OCI-LY7 (cell line): ENCODE data around the gene NCAPH2. TPM values are rescaled to one million over a fixed set of nuclear protein-coding genes. Genes with fewer than 3 reads are reported as not detected.

Source experiments
- BruUV-seq: library from RNA; stranded (reverse); fragments of 400-500 nt; replicated peaks from 2 replicates; lab custom pipeline; 2021; lab: Mats Ljungman, UMichigan
- CTCF ChIA-PET: fragments of 300-600 bp; sonication (Branson Sonifier 250); formaldehyde crosslinking; loops from one replicate; lab custom pipeline; 2022; ENCODE audit warnings: antibody characterized with exemption; ENCODE audit not compliant: unreplicated experiment; lab: Charles Lee
- POLR2A ChIA-PET: fragments of 300-600 bp; sonication (Branson Sonifier 250); formaldehyde crosslinking; loops from one replicate; lab custom pipeline; 2022; ENCODE audit warnings: antibody characterized with exemption; lab: Charles Lee
- DNase-seq: peaks from one replicate; pipeline ENCODE4 v3.0.0-alpha.2; 2015; ENCODE audit warnings: low spot score
- H2AFZ ChIP-seq: fragments of 200-600 bp; sonication (generic), shearing (Covaris generic); 2 replicates; pipeline ENCODE4 v1.6.1; 2014; ENCODE audit warnings: mild to moderate bottlenecking, antibody characterized with exemption, low read length, moderate library complexity
- H3K27ac ChIP-seq: fragments of 200-600 bp; sonication (generic); 2 replicates; pipeline ENCODE4 v1.5.1; 2014; ENCODE audit warnings: mixed run types, low read depth, mild to moderate bottlenecking, moderate library complexity, low read length, inconsistent platforms; ENCODE audit not compliant: poor library complexity, severe bottlenecking
- H3K36me3 ChIP-seq: fragments of 200-600 bp; sonication (generic); 2 replicates; pipeline ENCODE4 v1.6.1; 2014; ENCODE audit warnings: mild to moderate bottlenecking, antibody characterized with exemption, low read length, moderate library complexity, mixed read lengths; ENCODE audit not compliant: insufficient read depth
- H3K4me1 ChIP-seq: fragments of 200-600 bp; sonication (generic); 2 replicates; pipeline ENCODE4 v1.5.1; 2014; ENCODE audit warnings: mild to moderate bottlenecking, low read length; ENCODE audit not compliant: insufficient read depth, poor library complexity, severe bottlenecking
- H3K4me2 ChIP-seq: fragments of 200-600 bp; sonication (generic); 2 replicates; pipeline ENCODE4 v1.6.1; 2014; ENCODE audit warnings: mild to moderate bottlenecking, low read length
- H3K4me3 ChIP-seq: fragments of 200-600 bp; sonication (generic); 2 replicates; pipeline ENCODE4 v1.5.1; 2014; ENCODE audit warnings: mild to moderate bottlenecking, low read depth, low read length; ENCODE audit not compliant: poor library complexity, severe bottlenecking
- H3K79me2 ChIP-seq: fragments of 200-600 bp; sonication (generic); 2 replicates; pipeline ENCODE4 v1.6.1; 2016; ENCODE audit warnings: low read depth, mild to moderate bottlenecking, low read length, moderate library complexity, mixed read lengths; ENCODE audit not compliant: insufficient read depth
- H3K9me2 ChIP-seq: fragments of 200-600 bp; sonication (generic); 2 replicates; pipeline ENCODE4 v1.6.1; 2016; ENCODE audit warnings: mild to moderate bottlenecking, low read length, mixed read lengths; ENCODE audit not compliant: insufficient read depth
- H3K9me3 ChIP-seq: fragments of 200-600 bp; sonication (generic); 2 replicates; pipeline ENCODE4 v1.6.1; 2014; ENCODE audit warnings: mild to moderate bottlenecking, mixed run types, low read length, mixed read lengths
- H4K20me1 ChIP-seq: fragments of 200-600 bp; sonication (generic); 2 replicates; pipeline ENCODE4 v1.6.1; 2014; ENCODE audit warnings: mild to moderate bottlenecking, antibody characterized with exemption, low read length, moderate library complexity, mixed read lengths; ENCODE audit not compliant: insufficient read depth
- EZH2phosphoT487 ChIP-seq: fragments of 200-600 bp; sonication (generic); IDR thresholded peaks from 2 replicates; pipeline ENCODE4 v1.6.1; 2018; ENCODE audit warnings: low read depth, borderline replicate concordance, mild to moderate bottlenecking, mixed run types, antibody characterized with exemption, low read length, moderate library complexity, mixed read lengths
- intact Hi-C: fragments of 100-400 bp; cut with micrococcal nuclease; formaldehyde crosslinking; loops from one replicate; pipeline ENCODE4 v1.10.0; 2022; ENCODE audit not compliant: unreplicated experiment
- total RNA-seq, 2 experiments: library from RNA; depleted of rRNA in 1 of 2; stranded (reverse); fragments of >200 nt in 1 of 2; shearing (Covaris generic) in 1 of 2; gene quantifications; 2 replicates each; pipeline ENCODE4 v1.2.3, GENCODE V29; 2014 to 2022
- TF ChIP-seq, protein P1 (sequence below): fragments of 200-600 bp; sonication (generic); conservative IDR thresholded peaks from 2 replicates; pipeline ENCODE4 v1.5.1; 2014; ENCODE audit warnings: mild to moderate bottlenecking, antibody characterized with exemption, low read length, moderate library complexity, mixed read lengths

The NCAPH2 gene
- total RNA-seq, 2 experiments from 2014 or later, result 126 to 129 TPM

DNA sequence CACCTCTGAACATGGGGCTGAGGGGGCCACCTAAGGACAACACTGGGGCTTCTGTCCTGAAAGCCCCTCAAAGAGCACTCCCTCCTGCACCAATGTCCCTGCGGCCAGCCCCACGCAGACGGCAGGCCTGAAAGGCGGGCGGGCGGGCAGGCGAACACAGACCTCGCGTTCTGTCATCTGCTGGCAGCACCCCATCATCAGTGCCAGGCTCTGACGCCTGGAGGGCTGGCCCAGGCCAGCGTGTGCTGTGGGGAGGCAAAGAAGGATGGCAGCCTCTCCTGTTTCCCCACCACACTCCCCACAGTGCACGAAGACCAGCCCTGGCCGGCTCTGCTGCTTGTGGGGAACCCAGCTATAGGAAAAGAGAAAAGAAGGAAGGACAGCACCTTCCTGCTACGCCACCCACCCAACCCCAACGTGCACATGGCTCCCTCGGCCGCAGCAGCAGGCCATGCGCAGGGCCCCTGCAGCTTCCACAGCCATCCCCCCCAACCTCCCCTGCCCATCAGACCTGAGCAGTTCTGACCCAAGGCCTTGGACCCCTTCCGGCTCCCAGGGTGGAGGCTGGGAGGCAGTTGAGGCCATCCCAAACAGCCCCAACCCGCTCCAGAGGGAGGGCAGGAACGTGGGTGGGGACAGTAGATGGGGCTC, 36.7 kb upstream of the NCAPH2 start:
- H3K4me3 ChIP-seq, result peak overlapping the region; percentile 96
- DNase-seq, result no peak
- POLR2A ChIA-PET, result interaction anchor here (1.7 to 1.9 kb wide), 3 partner anchors 21 to 150 kb away, joined by 4 to 7 read pairs (median 4); no protein-coding TSS in a partner anchor
- BruUV-seq, result no TSS peak
- H3K4me1 ChIP-seq, result peaks cover 75% of the 10 kb centered on the region
- CTCF ChIA-PET, result interaction anchor here (1.3 kb wide), 1 partner anchor 54 kb away, joined by 6 read pairs; the partner anchor contains the start of gene SCO2
- H4K20me1 ChIP-seq, result peaks cover 6% of the 10 kb centered on the region; the same call in 1 of the 2 replicates
- peak overlapping the region; percentile 99 for H3K4me2 ChIP-seq
- no peaks in the 10 kb centered on the region for H3K9me3 ChIP-seq
- no peak for TF ChIP-seq EZH2phosphoT487
- TF ChIP-seq, protein P1, sequence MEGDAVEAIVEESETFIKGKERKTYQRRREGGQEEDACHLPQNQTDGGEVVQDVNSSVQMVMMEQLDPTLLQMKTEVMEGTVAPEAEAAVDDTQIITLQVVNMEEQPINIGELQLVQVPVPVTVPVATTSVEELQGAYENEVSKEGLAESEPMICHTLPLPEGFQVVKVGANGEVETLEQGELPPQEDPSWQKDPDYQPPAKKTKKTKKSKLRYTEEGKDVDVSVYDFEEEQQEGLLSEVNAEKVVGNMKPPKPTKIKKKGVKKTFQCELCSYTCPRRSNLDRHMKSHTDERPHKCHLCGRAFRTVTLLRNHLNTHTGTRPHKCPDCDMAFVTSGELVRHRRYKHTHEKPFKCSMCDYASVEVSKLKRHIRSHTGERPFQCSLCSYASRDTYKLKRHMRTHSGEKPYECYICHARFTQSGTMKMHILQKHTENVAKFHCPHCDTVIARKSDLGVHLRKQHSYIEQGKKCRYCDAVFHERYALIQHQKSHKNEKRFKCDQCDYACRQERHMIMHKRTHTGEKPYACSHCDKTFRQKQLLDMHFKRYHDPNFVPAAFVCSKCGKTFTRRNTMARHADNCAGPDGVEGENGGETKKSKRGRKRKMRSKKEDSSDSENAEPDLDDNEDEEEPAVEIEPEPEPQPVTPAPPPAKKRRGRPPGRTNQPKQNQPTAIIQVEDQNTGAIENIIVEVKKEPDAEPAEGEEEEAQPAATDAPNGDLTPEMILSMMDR, result no peak
- peaks cover 40% of the 10 kb centered on the region for H3K36me3 ChIP-seq
- intact Hi-C loops, result loop anchor here (2.0 to 10.0 kb wide), 3 partner anchors 157 to 279 kb away; partner anchors contain the start of genes ARSA and TUBGCP6
- peak overlapping the region; percentile 95 for H3K27ac ChIP-seq
- H2AFZ ChIP-seq, result no peak overlapping the region
- no peaks in the 10 kb centered on the region for H3K9me2 ChIP-seq
- H3K79me2 ChIP-seq, result peaks cover 64% of the 10 kb centered on the region

DNA sequence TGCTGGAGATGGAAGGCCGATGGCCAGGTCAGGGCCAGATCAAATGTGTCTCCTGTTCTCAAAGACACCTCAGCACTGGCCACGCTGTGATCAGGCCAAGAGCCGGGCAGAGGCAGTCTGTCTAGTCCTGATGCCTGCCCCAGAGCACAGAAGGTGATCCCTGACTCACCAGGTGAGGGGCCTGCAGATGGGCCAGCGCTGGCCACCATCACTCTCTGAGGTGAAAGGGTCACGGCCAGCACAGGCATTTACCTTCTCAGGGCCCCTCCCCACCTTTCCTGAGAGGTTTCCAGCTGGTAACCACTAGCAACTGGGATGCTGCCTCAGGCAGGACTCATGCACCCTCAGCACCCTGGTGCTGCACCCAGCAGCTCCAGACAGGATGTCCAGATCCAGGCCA, 36.1 kb upstream of the NCAPH2 start:
- TF ChIP-seq, protein P1, result no peak
- TF ChIP-seq EZH2phosphoT487, result no peak
- POLR2A ChIA-PET, result interaction anchor here (0.6 to 0.7 kb wide), 2 partner anchors 20 to 43 kb away, joined by 4 to 10 read pairs; no protein-coding TSS in a partner anchor
- CTCF ChIA-PET, result no interaction called here
- DNase-seq, result no peak
- no peaks in the 10 kb centered on the region for H3K9me3 ChIP-seq
- no TSS peak for BruUV-seq
- no peak overlapping the region for H2AFZ ChIP-seq
- peaks cover 59% of the 10 kb centered on the region for H3K79me2 ChIP-seq
- intact Hi-C loops, result loop anchor here (2.0 to 10.0 kb wide), 3 partner anchors 157 to 280 kb away; partner anchors contain the start of genes ARSA and TUBGCP6
- peaks cover 33% of the 10 kb centered on the region for H3K36me3 ChIP-seq
- H4K20me1 ChIP-seq, result peaks cover 6% of the 10 kb centered on the region; the same call in 1 of the 2 replicates
- H3K4me2 ChIP-seq, result peak overlapping the region; percentile 99
- H3K4me1 ChIP-seq, result peaks cover 72% of the 10 kb centered on the region
- H3K27ac ChIP-seq, result peak overlapping the region; percentile 95
- H3K9me2 ChIP-seq, result no peaks in the 10 kb centered on the region
- H3K4me3 ChIP-seq, result peak overlapping the region; percentile 96
